ENCODE results near the gene VMAC.
"Not testable (repeated sequence)": the region's sequence is repeated elsewhere in the genome, so short reads cannot be mapped to it uniquely, and the experiment has no call there.

VMAC gene

GRCh38 chr19:5884065-5884811 is 20.4 kb upstream of the VMAC start:
- not testable (repeated sequence) for DNase-seq (ENCODE audit: low spot score)

- no peak for DNase-seq (ENCODE audit: low spot score)
These were observed 15.2 kb upstream of the VMAC start for GRCh38 chr19:5889288-5889971.

GRCh38 chr19:5890099-5890498 is 14.6 kb upstream of the VMAC start:
- DNase-seq (ENCODE audit: low spot score): no peak

DNA sequence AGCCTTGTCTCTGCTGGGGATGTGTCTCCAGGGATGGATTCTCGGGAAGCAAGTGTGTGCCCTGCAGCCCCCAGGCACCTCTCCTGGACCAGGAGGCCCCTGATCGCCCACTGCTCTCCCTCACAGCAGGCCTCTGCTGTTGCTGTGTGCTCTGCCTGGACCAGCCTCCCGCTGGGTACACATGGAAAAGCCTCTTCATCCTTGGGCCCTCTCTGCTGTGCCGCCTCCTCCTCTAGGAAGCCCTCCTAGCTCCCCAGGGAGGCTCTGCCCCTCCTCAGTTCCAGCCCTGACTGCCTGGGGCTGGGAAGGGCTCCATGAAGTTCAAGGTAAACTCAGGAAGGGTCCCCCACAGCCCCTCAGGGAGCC is 13.1 kb upstream of the VMAC start:
- DNase-seq (ENCODE audit: low spot score): no peak

- no peak for DNase-seq (ENCODE audit: low spot score)
These were observed 12.5 kb upstream of the VMAC start for GRCh38 chr19:5891938-5892771.

- DNase-seq (ENCODE audit: low spot score): no peak
These were observed 11.8 kb upstream of the VMAC start for GRCh38 chr19:5892772-5893275.

GRCh38 chr19:5893296-5893903 is 11.3 kb upstream of the VMAC start:
- DNase-seq (ENCODE audit: low spot score): no peak

GRCh38 chr19:5893907-5894703 is 10.6 kb upstream of the VMAC start:
- no peak for DNase-seq (ENCODE audit: low spot score)

GRCh38 chr19:5894704-5895349 is 9.8 kb upstream of the VMAC start:
- DNase-seq (ENCODE audit: low spot score): no peak

DNA sequence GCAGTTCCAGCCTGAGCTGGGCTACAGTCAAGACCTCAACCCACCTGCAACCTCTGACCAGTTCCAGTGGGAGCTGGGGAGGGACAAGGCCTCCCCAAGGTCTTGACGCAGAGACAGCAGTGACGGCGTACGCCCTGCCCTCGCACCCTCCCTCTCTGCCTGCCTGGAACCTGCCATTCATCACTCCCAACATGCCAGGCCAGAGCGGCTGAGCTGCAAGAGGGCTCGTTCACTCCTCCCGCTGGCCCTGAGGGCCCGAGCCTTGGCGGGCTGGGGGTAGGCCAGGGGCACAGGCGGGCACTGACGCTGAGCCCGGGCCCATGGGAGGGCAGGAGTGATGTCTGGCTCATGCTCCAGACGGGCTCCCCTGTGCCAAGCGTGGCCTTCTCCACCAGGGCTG is 9.3 kb upstream of the VMAC start:
- no peak for DNase-seq (ENCODE audit: low spot score)

DNA sequence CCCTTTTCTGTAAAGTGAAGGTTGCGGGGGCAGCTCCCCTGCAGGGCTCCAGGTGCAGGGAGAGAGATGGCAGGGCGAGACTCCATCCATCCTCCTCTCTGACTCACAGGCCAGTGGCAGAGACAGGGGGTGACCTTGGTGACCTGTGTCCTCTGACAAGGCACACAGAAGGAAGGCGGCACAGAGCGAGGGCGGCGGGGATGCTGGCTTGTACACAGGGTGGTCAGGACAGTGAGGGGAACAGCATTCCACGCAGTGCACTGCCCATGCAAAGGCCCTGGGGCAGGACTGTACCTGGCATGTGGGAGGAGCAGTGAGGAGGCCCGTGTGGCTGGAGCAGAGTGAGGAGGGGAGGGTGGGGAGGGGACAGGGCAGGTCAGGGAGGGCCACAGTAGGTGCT is 8.8 kb upstream of the VMAC start:
- DNase-seq (ENCODE audit: low spot score): no peak

- DNase-seq (ENCODE audit: low spot score): no peak
These were observed 8.2 kb upstream of the VMAC start for GRCh38 chr19:5896365-5897076.

DNA sequence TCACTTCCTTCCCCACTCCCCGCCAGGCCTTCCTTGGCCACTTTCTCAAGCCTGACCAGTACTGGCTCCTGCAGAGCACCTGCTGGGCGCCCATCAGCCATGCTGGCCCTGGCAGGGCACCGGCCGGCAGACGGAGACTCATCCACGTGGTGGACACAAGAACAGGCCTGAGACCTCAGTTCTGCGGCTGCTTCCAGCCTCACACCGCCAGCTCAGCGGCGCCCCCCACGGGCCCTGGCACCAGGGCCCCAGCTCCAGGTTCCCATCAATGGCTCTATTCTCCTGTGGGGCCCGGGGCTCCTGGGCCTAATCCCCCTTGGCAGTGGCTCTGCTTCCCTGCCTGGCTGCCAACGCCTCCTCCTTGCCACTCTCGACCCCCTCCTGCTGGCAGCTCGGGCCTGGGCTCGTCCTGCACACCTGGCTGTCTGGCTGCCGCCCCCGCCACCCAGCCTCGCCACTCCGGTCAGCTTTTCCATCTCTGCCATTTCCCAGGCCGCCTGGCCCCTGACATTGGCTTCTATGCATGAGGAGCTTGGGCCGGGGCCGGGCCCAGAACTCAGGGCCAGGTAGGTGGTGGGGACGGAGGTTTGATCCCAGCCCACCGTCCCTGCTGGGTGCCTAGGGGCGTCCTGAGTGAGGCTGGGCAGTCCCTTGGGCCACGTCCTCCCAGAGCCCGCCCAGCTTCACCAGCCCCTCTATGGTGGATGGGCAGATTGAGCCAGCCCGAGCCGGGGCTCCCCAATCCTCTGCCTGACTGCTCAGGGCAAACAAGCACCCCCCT is 7.3 kb upstream of the VMAC start:
- DNase-seq (ENCODE audit: low spot score): no peak

DNA sequence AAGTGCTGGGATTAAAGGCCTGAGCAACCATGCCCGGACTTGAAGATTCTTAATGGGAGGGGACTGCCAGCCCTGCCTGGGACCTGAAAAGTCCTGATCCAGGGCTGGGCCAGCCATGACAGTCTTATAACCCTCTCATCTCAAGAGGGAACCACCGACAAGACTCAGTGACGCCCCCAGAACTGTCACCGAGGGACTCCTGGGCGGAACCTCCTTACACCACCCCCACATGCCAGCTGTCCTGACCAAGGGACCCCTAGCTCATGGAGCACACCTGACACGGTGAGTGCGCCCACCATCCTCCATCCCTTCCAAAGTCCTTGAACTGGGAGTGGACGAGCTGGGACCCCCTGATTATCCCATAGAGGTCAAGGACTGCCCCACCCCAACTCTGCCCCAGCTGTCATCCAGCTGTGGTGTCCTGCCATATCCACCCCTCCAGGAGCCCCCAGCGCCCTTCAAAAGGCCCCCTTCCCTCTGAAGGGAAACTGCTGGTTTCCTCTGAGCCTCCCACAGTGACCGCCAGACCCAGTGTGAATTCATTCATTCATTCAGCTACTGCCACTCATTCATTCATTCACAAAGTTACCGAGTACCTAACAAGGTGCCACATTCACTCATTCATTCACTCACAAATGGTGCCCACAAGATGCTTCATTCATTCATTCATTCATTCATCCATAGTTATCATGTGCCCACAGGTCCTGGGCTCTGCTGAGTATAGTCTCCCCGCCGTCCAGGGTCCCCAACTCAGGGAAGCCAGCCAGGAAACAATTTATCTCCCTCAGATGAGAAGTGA is 4.7 kb upstream of the VMAC start:
- no peak for DNase-seq (ENCODE audit: low spot score)

GRCh38 chr19:5900976-5901375 is 3.7 kb upstream of the VMAC start:
- DNase-seq (ENCODE audit: low spot score): no peak

GRCh38 chr19:5903056-5903623 is 1.5 kb upstream of the VMAC start:
- no peak for DNase-seq (ENCODE audit: low spot score)

DNA sequence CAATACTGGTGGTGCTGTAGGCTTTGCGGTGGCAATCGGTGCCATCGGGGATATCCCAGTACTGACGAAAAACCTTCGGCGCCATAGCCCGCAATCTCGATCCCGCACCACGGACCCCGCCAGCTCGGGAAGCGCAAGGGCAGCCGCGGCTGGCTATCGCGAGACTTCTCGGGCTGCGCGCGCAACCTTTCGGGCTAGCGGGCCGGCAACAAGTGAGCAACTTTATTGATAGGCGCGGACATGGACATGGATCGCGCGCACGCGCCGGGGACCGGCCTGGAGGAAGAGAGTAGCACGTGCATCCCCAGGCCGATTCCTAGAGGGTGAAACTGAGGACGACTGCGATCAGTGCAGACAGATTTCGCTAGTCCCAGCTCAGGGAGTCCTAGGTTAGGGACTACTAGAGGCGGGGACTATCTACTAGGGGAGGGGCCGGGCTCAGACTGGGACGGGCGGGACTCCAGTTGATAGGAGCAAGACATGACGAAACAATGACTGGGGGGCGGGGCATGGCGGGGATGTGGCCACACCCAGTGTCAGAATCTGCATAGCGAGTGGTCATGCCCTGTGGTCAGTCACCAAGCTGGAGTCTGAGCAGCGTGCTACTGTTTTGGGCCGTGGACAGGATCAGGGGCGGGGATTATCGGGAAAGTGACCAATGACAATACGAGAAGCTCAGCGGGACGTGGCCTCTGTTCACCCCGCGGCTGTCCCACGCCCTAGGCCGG is 884 bp upstream of the VMAC start, which contains the start of gene NDUFA11:
Gene NDUFA11, minus strand, starts transcription at position 167 of the 728 bp plus-strand sequence. Its CDS starts 82 bp downstream, at position 85.
- DNase-seq (ENCODE audit: low spot score): peak; percentile 93
